OCI-LY3 (cell line): Measurements from ENCODE around the gene GRIP2.

Experiments
- H2AFZ ChIP-seq: fragments of 200-600, 300-600 bp; shearing (Covaris generic); 2 replicates; pipeline ENCODE4 v1.6.0; 2014; ENCODE audit warnings: antibody characterized with exemption, low read depth, low read length
- H3K27ac ChIP-seq: fragments of 200-600, 300-600 bp; sonication (generic); 2 replicates; pipeline ENCODE4 v1.5.1; 2014; ENCODE audit warnings: mild to moderate bottlenecking, low read length, moderate library complexity, mixed read lengths
- H3K27me3 ChIP-seq: fragments of 200-600, 300-600 bp; sonication (generic); 2 replicates; pipeline ENCODE4 v1.6.1; 2014; ENCODE audit warnings: low read depth, low read length, mixed read lengths
- H3K36me3 ChIP-seq: fragments of 200-600, 300-600 bp; sonication (generic); replicated peaks from 2 replicates; pipeline ENCODE3; 2014; ENCODE audit warnings: low read depth, low read length, mixed read lengths
- H3K4me1 ChIP-seq: fragments of 300-600, 200-600 bp; sonication (generic); 2 replicates; pipeline ENCODE4 v1.6.1; 2014; ENCODE audit warnings: low read length, mixed read lengths
- H3K4me2 ChIP-seq: fragments of 200-600, 300-600 bp; sonication (generic); 2 replicates; pipeline ENCODE4 v1.6.1; 2014; ENCODE audit warnings: low read length, mixed read lengths
- H3K4me3 ChIP-seq: fragments of 300-600, 200-600 bp; sonication (generic); 2 replicates; pipeline ENCODE4 v1.5.1; 2014; ENCODE audit warnings: antibody characterized with exemption, mild to moderate bottlenecking, low read length, moderate library complexity
- H3K79me2 ChIP-seq: fragments of 300-600, 200-600 bp; shearing (Covaris generic); 2 replicates; pipeline ENCODE4 v1.6.1; 2014; ENCODE audit warnings: mild to moderate bottlenecking, low read length, mixed read lengths
- H3K9ac ChIP-seq: fragments of 300-600, 200-600 bp; shearing (Covaris generic); 2 replicates; pipeline ENCODE4 v1.6.0; 2014; ENCODE audit warnings: mild to moderate bottlenecking, low read length, moderate library complexity
- H3K9me3 ChIP-seq: fragments of 200-600, 300-600 bp; shearing (Covaris generic); 2 replicates; pipeline ENCODE4 v1.6.1; 2014; ENCODE audit warnings: low read length, mixed read lengths; ENCODE audit not compliant: insufficient read depth
- H4K20me1 ChIP-seq: fragments of 200-600, 300-600 bp; sonication (generic); 2 replicates; pipeline ENCODE4 v1.6.1; 2016; ENCODE audit warnings: low read length, mixed read lengths; ENCODE audit not compliant: insufficient read depth
- EZH2phosphoT487 ChIP-seq: fragments of 200-600 bp; shearing (Covaris generic); IDR thresholded peaks from 2 replicates; pipeline ENCODE4 v1.6.1; 2018; ENCODE audit warnings: antibody characterized with exemption, mixed run types, low read depth
- TF ChIP-seq, protein P1 (sequence below): fragments of 200-600, 300-600 bp; sonication (generic); IDR thresholded peaks from 2 replicates; pipeline ENCODE4 v1.5.1; 2014; ENCODE audit warnings: antibody characterized with exemption, low read length, low read depth

GRIP2 gene

GRCh38 chr3:14539384-14539741 lies 779 bp downstream of the GRIP2 start:
- Histone ChIP-seq H3K79me2 (no peaks in the 10 kb centered on the region), H3K4me1 (no peaks in the 10 kb centered on the region), H3K9me3 (no peaks in the 10 kb centered on the region), H3K36me3 (no peaks in the 10 kb centered on the region), H3K9ac (no peak overlapping the region), H3K4me3 (no peak overlapping the region), H4K20me1 (no peaks in the 10 kb centered on the region), H2AFZ (no peak overlapping the region), H3K27ac (no peak overlapping the region), H3K27me3 (peaks cover 13% of the 10 kb centered on the region), H3K4me2 (no peak overlapping the region)
- TF ChIP-seq, protein P1, sequence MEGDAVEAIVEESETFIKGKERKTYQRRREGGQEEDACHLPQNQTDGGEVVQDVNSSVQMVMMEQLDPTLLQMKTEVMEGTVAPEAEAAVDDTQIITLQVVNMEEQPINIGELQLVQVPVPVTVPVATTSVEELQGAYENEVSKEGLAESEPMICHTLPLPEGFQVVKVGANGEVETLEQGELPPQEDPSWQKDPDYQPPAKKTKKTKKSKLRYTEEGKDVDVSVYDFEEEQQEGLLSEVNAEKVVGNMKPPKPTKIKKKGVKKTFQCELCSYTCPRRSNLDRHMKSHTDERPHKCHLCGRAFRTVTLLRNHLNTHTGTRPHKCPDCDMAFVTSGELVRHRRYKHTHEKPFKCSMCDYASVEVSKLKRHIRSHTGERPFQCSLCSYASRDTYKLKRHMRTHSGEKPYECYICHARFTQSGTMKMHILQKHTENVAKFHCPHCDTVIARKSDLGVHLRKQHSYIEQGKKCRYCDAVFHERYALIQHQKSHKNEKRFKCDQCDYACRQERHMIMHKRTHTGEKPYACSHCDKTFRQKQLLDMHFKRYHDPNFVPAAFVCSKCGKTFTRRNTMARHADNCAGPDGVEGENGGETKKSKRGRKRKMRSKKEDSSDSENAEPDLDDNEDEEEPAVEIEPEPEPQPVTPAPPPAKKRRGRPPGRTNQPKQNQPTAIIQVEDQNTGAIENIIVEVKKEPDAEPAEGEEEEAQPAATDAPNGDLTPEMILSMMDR = no peak
- no peak for TF ChIP-seq EZH2phosphoT487

DNA sequence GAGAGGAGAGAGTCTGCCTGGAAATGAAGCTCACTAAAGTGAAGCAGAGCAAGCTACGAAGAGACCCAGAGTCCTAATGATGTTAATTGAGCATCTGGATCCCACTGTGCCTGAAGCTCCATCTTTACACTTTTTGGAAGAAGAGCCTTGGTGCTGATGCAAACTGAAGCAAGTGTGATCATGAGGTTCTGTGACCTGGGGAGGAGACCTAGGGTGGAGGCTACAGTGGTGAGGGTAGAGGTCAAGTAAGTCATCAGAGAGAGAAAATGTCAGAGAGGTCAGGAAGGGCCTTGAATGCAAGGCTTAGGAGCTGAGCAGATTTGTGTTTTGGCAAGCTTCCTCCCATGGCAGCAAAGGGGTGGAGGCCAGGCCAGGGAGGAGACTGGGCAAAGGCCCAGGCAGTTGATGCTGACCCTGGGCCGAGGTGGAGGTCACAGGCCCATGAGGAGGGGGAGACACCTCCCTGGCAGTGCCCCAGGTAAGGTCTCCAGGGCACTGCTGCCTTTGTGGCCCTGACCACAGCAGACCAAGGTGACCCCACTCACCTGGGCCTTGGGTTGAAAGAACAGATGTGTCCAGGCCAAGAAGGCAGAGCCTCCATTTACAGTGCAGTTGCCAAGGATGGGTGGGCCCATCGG lies 1.6 kb downstream of the GRIP2 start:
- Histone ChIP-seq H4K20me1 (no peaks in the 10 kb centered on the region), H2AFZ (no peak overlapping the region), H3K9ac (no peak overlapping the region), H3K4me1 (no peaks in the 10 kb centered on the region), H3K9me3 (no peaks in the 10 kb centered on the region), H3K4me3 (no peak overlapping the region), H3K36me3 (no peaks in the 10 kb centered on the region), H3K4me2 (no peak overlapping the region), H3K27me3 (peaks cover 17% of the 10 kb centered on the region), H3K27ac (no peak overlapping the region), H3K79me2 (no peaks in the 10 kb centered on the region)
- TF ChIP-seq, protein P1 = no peak
- no peak for TF ChIP-seq EZH2phosphoT487

GRCh38 chr3:14537590-14538450 lies 2.3 kb downstream of the GRIP2 start:
- Histone ChIP-seq H3K27me3 (peaks cover 23% of the 10 kb centered on the region), H3K4me1 (no peaks in the 10 kb centered on the region), H3K9me3 (no peaks in the 10 kb centered on the region), H3K36me3 (no peaks in the 10 kb centered on the region), H2AFZ (no peak overlapping the region), H3K4me3 (no peak overlapping the region), H4K20me1 (no peaks in the 10 kb centered on the region), H3K27ac (no peak overlapping the region), H3K9ac (no peak overlapping the region), H3K4me2 (no peak overlapping the region), H3K79me2 (no peaks in the 10 kb centered on the region)
- TF ChIP-seq, protein P1 = no peak
- TF ChIP-seq EZH2phosphoT487 = no peak

DNA sequence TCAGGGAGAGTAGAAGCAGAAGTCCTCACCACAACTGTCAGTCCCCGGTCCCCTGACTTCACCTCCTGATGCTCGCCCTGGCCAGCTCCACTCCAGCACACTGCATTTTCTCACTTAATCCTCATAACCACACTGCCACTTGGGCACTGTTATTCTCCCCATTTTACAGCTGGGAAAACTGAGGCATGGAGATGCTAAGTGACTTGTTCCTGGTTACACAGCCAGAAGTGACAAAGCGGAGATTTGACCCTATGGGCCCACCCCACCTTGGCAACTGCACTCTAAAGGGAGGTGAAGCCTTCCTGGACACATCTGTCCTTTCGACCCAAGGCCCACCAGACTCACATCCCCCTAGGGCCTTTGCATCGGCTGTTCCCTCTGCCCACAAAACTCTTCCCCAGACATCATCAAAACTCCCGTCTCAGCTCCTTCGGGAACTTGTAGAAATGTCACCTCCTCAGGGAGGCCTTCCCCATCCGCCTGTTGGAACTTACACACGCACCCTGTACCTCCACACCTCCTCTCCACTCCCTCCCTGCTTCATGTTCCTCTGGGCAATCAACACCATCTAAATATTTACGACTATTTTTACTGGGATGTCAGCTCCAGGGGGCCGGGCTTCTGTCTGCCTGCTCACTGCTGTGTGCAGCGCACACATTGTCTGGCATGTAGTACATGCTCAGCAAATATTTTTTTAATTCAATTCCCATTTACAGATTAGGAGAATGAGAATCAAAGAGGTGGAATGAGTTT lies 3.1 kb downstream of the GRIP2 start:
- Histone ChIP-seq H3K79me2 (no peaks in the 10 kb centered on the region), H3K9me3 (no peaks in the 10 kb centered on the region), H3K9ac (no peak overlapping the region), H3K4me1 (no peaks in the 10 kb centered on the region), H2AFZ (no peak overlapping the region), H3K4me3 (no peak overlapping the region), H3K27me3 (peaks cover 15% of the 10 kb centered on the region), H3K36me3 (no peaks in the 10 kb centered on the region), H3K4me2 (no peak overlapping the region), H4K20me1 (no peaks in the 10 kb centered on the region), H3K27ac (no peak overlapping the region)
- no peak for TF ChIP-seq EZH2phosphoT487
- TF ChIP-seq, protein P1 = no peak
